HG03196 (cell line): Measurements from ENCODE around the gene MTR.
"Not testable (repeated sequence)": the region's sequence is repeated elsewhere in the genome, so short reads cannot be mapped to it uniquely, and the experiment has no call there.

Experiments used
- ATAC-seq: cut with Tn5 transposase; IDR thresholded peaks from one replicate; pipeline ENCODE4 v1.9.1; 2021; ENCODE audit not compliant: unreplicated experiment

The MTR gene

GRCh38 chr1:236830116-236830515 lies 35.0 kb downstream of the MTR start:
- ATAC-seq, result no peak

- no peak for ATAC-seq
Observed at GRCh38 chr1:236830560-236830959, 35.5 kb downstream of the MTR start.

DNA sequence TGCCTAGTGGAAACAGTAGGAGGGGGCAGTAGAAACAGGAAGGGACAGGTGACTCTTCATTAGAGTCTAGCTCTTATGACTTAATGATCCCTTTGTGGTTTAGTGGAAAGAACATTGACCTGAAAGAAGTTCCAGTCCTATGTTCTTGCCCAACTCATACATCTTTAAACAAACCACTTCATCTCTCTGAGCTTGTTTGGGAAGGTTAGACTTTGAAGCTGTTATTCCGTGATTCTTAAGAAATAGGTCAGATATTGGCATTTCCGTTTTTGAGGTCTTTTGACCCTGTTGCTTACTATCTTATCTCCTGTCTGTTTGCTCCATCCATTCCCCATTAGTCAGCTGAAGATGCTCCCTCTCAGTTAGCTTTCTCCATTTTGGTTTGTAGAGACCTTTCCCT lies 38.5 kb downstream of the MTR start:
- no peak for ATAC-seq

GRCh38 chr1:236834876-236835275 lies 39.8 kb downstream of the MTR start:
- ATAC-seq, result no peak

GRCh38 chr1:236835491-236835890 lies 40.4 kb downstream of the MTR start:
- ATAC-seq, result no peak

DNA sequence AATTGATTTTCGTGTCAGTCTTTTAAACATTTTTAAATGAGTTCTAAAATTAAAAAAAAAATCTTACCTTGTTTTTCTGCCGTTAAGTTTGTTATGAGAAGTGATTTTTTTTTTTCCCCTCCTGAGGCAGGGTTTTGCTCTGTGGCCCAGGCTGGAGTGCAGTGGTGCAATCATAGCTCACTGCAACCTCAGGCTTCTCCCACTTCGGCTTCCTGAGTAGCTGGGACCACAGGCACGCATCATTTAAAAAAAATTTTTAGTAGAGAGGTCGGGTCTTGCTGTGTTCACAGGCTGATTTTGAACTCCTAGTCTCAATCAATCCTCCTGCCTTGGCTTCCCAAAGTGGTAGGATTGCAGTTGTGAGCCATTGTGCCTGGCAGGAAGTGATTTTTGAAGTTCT lies 41.1 kb downstream of the MTR start:
- ATAC-seq, result no peak

DNA sequence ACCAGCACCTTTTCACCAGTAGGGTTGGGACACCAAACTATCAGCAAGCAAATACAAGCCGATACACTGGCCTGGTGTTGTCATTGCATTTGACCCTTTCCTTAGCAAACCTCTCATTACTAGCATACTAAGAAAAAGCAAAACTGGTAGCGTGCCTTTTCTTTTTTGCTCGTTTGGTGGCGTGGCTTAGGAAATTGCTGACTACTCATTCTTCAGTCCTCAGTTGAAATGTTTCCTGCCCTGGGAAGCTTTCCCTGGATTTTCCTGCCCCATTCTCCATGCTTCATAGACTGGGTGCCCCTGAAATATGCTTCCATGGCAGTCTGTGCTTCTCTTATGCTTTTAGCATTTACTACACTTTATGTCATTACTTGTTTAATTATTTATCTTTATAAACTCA lies 42.0 kb downstream of the MTR start:
- no peak for ATAC-seq

DNA sequence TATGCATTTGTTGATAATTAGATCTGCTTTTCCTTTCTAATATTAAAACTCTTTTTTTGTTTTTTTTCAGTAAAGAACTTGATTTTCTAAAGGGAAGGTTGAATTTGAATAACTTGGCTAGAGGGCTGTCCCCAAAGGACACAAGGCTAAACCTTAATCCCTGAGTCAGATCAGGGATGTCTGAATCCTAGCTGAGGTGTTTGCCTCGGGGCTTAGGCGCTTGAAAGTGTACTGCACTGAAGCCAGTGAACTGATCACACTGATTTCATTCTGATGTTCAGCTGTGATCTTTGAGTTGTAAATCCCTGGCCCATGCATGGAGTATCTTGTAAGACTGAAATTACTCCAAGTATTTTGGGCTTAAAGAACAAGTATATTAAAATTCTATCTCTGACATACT lies 42.8 kb downstream of the MTR start:
- no peak for ATAC-seq

DNA sequence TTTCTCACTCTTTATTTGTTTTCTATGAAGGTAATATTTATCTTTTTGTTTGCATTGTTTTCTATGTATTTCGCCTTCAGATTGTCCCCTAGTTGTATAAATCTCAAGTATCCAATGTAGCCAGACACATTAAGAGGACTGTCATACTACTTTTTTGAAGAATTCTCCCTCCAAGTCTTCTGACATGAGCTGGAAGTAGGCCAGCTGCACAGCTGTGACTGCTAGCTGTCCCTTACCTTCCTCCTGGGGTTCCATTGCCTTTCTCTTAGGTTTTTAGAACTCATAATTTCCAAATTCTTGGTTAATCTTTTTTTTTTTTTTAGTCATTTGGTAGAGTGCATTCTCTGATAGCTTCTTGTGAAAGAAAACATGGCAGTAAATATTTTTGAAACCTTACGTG lies 46.2 kb downstream of the MTR start:
- no peak for ATAC-seq

GRCh38 chr1:236844499-236845271 lies 49.6 kb downstream of the MTR start:
- ATAC-seq, result no peak

- ATAC-seq, result no peak
Observed at GRCh38 chr1:236845830-236846229, 50.7 kb downstream of the MTR start.

DNA sequence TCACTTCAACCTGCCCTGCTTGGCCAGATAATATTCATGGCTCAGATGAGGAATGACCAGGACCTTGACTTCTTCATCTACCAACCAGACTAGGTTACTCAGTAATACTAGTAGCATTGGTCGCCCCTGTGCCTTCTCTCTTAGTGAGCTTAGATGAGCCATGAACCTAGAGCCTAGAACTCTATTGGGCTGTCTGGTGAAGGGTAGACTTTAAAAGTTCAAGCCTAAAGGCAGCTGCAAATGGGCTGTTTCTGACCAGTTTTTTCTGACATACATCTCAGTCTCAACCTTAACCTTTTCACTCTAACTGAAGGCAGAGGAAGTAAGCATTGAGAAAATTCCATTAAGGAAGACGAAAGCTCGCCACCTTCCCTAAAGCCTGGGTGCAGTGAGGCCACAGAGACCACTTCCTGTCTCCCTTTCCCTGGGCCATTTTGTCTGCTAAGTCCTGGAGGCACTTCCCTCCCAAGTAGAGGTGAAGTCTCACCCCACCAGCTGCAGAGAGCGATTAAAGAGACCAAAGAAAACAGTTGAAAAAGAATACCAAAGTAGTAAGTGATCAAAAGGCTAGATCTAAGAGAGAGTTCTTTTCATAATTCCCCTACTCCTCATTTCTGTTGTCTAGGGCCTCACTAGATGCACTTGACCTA lies 53.3 kb downstream of the MTR start:
- ATAC-seq, result no peak

GRCh38 chr1:236850077-236850979 lies 55.2 kb downstream of the MTR start:
- no peak for ATAC-seq

GRCh38 chr1:236851871-236852270 lies 56.8 kb downstream of the MTR start:
- ATAC-seq, result no peak

- no peak for ATAC-seq
Observed at GRCh38 chr1:236853921-236854604, 59.0 kb downstream of the MTR start.

GRCh38 chr1:236854605-236854983 lies 59.5 kb downstream of the MTR start:
- ATAC-seq, result no peak

DNA sequence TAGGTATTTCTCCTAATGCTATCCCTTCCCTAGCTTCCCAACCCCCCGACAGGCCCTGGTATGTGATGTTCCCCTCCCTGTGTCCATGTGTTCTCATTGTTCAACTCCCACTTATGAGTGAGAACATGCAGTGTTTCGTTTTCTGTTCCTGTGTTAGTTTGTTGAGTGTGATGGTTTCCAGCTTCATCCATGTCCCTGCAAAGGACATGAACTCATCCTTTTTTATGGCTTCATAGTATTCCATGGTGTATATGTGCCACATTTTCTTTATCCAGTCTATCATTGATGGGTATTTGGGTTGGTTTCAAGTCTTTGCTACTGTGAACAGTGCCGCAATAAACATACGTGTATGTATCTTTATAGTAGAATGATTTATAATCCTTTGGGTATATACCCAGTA lies 61.6 kb downstream of the MTR start:
- ATAC-seq, result not testable (repeated sequence)

DNA sequence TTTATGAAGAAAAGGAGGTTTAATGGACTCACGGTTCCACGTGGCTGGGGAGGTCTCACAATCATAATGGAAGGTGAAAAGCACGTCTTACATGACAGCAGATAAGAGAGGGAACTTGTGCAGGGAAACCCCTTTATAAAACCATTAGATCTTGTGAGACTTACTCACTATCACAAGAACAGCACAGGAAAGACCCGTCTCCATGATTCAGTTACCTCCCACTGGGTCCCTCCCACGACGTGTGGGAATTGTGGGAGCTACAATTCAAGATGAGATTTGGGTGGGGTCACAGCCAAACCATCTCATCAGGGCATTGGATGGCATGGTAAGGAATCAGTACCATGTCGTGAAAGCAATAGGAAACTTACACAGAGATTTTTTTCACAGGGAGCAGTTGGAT lies 63.1 kb downstream of the MTR start:
- ATAC-seq, result no peak

DNA sequence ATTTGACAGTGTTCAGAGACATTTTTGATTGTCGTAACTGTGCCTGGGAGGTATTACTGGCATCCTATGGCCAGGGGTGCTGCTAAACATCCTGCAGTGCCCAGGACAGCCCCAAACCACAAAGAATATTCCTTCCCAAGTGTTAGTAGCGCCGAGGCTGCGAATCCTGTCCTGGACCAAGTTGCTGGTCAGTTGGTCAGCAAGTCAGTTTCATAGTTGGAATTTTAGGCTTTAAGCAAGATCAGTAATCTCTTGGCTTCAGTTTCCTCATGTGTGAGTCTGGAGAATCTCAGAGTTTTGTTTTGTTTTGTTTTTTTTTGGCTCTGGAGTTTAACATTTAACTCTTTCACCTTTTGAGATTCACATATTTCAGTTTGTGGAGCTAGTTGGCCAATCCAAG lies 65.0 kb downstream of the MTR start:
- ATAC-seq, result no peak

DNA sequence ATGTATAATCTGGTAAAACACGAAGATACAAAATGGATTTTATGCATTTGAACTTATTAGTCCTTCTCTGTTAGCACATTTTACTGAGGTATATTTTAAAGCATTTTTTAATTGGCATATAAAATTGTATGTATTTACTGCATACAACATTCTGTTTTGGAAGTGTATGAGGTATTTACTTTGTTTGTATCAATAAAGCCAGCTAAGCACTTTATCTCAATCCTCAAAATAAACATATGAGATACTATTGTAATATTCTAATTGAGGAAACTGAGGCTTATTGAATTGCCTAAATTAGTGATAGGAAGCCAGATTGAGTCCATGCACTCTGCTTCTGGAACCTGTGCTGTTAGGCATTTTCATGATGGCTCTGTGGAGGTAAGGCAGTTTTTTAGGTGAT lies 65.6 kb downstream of the MTR start:
- ATAC-seq, result no peak

GRCh38 chr1:236861560-236862218 lies 66.6 kb downstream of the MTR start:
- ATAC-seq, result no peak
